Stimulated activated CD4-positive, alpha-beta T cell treated with anti-CD3 and anti-CD28 coated beads, Interleukin-2, amount 100 ng/mL, for 24 hours (primary cell): ENCODE data around the gene SLC38A3.
"Not testable (repeated sequence)": the region's sequence is repeated elsewhere in the genome, so short reads cannot be mapped to it uniquely, and the experiment has no call there.

Source experiments
- DNase-seq, 2 donors: peaks; one replicate each; pipeline ENCODE4 v3.0.0-alpha.2; 2020

SLC38A3 gene

GRCh38 chr3:50256978-50257890 lies 52.2 kb downstream of the SLC38A3 start:
- peak; percentile 52 to 64 for DNase-seq

GRCh38 chr3:50258029-50258680 lies 53.1 kb downstream of the SLC38A3 start:
- no peak for DNase-seq

GRCh38 chr3:50258979-50259378 lies 53.9 kb downstream of the SLC38A3 start:
- no peak for DNase-seq

GRCh38 chr3:50259432-50260026 lies 54.5 kb downstream of the SLC38A3 start:
- DNase-seq = no peak

- DNase-seq = peak; percentile 82 to 90
Observed at GRCh38 chr3:50260027-50260941, 55.2 kb downstream of the SLC38A3 start.

- no peak for DNase-seq
Observed at GRCh38 chr3:50260942-50261441, 55.9 kb downstream of the SLC38A3 start.

- no peak for DNase-seq
Observed at GRCh38 chr3:50261505-50261904, 56.4 kb downstream of the SLC38A3 start.

- DNase-seq = not testable (repeated sequence)
Observed at GRCh38 chr3:50262200-50262599, 57.1 kb downstream of the SLC38A3 start.

GRCh38 chr3:50262778-50263177 lies 57.7 kb downstream of the SLC38A3 start:
- no peak for DNase-seq

GRCh38 chr3:50263478-50264382 lies 58.7 kb downstream of the SLC38A3 start:
- no peak for DNase-seq

GRCh38 chr3:50264383-50264963 lies 59.4 kb downstream of the SLC38A3 start:
- no peak for DNase-seq

- DNase-seq = no peak
Observed at GRCh38 chr3:50264964-50265485, 60.0 kb downstream of the SLC38A3 start.

- DNase-seq = no peak
Observed at GRCh38 chr3:50265571-50265970, 60.5 kb downstream of the SLC38A3 start.

GRCh38 chr3:50266017-50266416 lies 60.9 kb downstream of the SLC38A3 start:
- no peak for DNase-seq

- no peak for DNase-seq
Observed at GRCh38 chr3:50266836-50267235, 61.8 kb downstream of the SLC38A3 start.

GRCh38 chr3:50267280-50267913 lies 62.3 kb downstream of the SLC38A3 start:
- no peak for DNase-seq

- DNase-seq = no peak
Observed at GRCh38 chr3:50268276-50268675, 63.2 kb downstream of the SLC38A3 start.

- DNase-seq = no peak
Observed at GRCh38 chr3:50268703-50269451, 63.8 kb downstream of the SLC38A3 start, which contains the start of gene SEMA3B. TSS of gene SEMA3B (plus strand) at chr3:50269147. CDS start at chr3:50269241, 94 bp downstream.

- DNase-seq = no peak
Observed at GRCh38 chr3:50269460-50269859, 64.4 kb downstream of the SLC38A3 start.
